Breast epithelium (tissue), 4 donors: ENCODE data around the gene POLA1. TPM values are rescaled to one million over a fixed set of nuclear protein-coding genes. Genes with fewer than 3 reads are reported as not detected.

ENCODE experiments used
- DNase-seq, 2 donors: peaks; one replicate each; pipeline ENCODE4 v3.0.0-alpha.2; 2019; ENCODE audit warnings: low spot score in 2 of 2
- H3K27ac ChIP-seq, 2 donors: fragments of 200-600 bp; sonication (generic) in 1 of 2; one replicate each; pipeline ENCODE4 v1.5.1; 2016 to 2019; ENCODE audit warnings: mild to moderate bottlenecking in 1 of 2
- H3K27me3 ChIP-seq, 2 donors: fragments of 200-600 bp; sonication (generic) in 1 of 2; one replicate each; pipeline versions ENCODE4 v1.5.1 to v1.6.0; 2017 to 2019; ENCODE audit warnings: control low read depth in 1 of 2, mild to moderate bottlenecking in 1 of 2
- H3K36me3 ChIP-seq: fragments of 200-600 bp; one replicate; pipeline ENCODE4 v1.5.1; 2019
- H3K4me1 ChIP-seq, 2 donors: fragments of 200-600 bp; sonication (generic); one replicate each; pipeline ENCODE4 v1.5.1; 2016 to 2019; ENCODE audit warnings: control low read depth in 1 of 2
- H3K4me3 ChIP-seq, 3 donors: fragments of 200-600 bp; sonication (generic); 1 replicate in 2 of 3; 2 replicates in 1 of 3; pipeline ENCODE4 v1.5.1; 2016 to 2019; ENCODE audit warnings: mild to moderate bottlenecking in 3 of 3, moderate library complexity in 2 of 3
- H3K9me3 ChIP-seq, 2 donors: fragments of 200-600 bp; sonication (generic) in 1 of 2; one replicate each; pipeline ENCODE4 v1.5.1; 2016 to 2019; ENCODE audit warnings: control low read depth in 1 of 2
- POLR2A ChIP-seq: fragments of 450-650 bp; IDR thresholded peaks from one replicate; pipeline ENCODE4 v1.6.1; 2016; ENCODE audit warnings: antibody characterized with exemption, mild to moderate bottlenecking, moderate library complexity
- POLR2AphosphoS5 ChIP-seq, 3 donors: sonication (generic); formaldehyde crosslinking; IDR thresholded peaks; one replicate each; pipeline ENCODE4 v1.6.1; 2017; ENCODE audit warnings: antibody characterized with exemption in 3 of 3
- intact Hi-C: fragments of 100-400 bp; cut with DNase I; formaldehyde crosslinking; loops from one replicate; pipeline ENCODE4 v1.15.1; 2023; ENCODE audit warnings: low total_unique reads
- total RNA-seq, 3 donors: library from RNA; depleted of rRNA; stranded (reverse); fragments of >200 nt; gene quantifications; one replicate each; pipeline ENCODE4 v1.1.0, GENCODE V29; 2016
- TF ChIP-seq, protein P1 (sequence below), 3 donors: fragments of 450-650 bp; IDR thresholded peaks; one replicate each; pipeline ENCODE4 v1.5.1; 2016 to 2017; ENCODE audit warnings: antibody characterized with exemption in 3 of 3, mild to moderate bottlenecking in 3 of 3, moderate library complexity in 3 of 3

Gene POLA1
- total RNA-seq, 3 donors from 2014 or later, result 8.2 to 21.8 (median 20.3) TPM

DNA sequence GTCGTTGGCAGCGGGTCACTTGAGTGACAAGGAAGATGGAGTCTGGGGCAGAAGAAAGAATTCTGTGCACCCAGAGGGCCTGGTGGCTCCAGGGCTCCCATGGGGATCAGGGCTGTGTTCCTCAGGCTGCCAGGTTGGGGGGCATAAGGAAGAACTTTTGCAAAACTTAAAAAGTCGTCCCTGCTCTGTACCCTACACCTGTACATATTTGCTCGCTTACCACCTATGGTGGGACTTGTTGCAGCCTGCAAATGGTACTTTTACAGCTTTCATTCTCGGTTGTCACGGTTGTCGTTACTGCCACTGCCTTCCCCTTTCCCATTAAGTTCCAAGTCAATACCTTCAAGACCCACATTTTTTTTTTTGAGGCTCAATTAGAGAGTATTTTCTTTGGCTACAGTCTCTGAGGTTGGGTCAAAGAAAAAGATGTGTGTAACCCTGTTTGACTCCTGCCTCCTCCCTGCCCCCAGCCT, 312.9 kb downstream of the POLA1 start:
- Histone ChIP-seq H3K9me3 (no peaks in the 10 kb centered on the region), H3K4me3 (no peak overlapping the region), H3K27me3 (peaks cover 3 to 99% of the 10 kb centered on the region in 2 donors), H3K4me1 (no peaks in the 10 kb centered on the region), H3K36me3 (no peaks in the 10 kb centered on the region), H3K27ac (no peak overlapping the region)
- no peak for DNase-seq
- intact Hi-C loops, result no loop called here
- TF ChIP-seq, protein P1, sequence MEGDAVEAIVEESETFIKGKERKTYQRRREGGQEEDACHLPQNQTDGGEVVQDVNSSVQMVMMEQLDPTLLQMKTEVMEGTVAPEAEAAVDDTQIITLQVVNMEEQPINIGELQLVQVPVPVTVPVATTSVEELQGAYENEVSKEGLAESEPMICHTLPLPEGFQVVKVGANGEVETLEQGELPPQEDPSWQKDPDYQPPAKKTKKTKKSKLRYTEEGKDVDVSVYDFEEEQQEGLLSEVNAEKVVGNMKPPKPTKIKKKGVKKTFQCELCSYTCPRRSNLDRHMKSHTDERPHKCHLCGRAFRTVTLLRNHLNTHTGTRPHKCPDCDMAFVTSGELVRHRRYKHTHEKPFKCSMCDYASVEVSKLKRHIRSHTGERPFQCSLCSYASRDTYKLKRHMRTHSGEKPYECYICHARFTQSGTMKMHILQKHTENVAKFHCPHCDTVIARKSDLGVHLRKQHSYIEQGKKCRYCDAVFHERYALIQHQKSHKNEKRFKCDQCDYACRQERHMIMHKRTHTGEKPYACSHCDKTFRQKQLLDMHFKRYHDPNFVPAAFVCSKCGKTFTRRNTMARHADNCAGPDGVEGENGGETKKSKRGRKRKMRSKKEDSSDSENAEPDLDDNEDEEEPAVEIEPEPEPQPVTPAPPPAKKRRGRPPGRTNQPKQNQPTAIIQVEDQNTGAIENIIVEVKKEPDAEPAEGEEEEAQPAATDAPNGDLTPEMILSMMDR (IDR thresholded peaks at IDR 0.05), result no peak
- TF ChIP-seq POLR2AphosphoS5 (IDR thresholded peaks at IDR 0.05) (no peak), POLR2A (no peak)

DNA sequence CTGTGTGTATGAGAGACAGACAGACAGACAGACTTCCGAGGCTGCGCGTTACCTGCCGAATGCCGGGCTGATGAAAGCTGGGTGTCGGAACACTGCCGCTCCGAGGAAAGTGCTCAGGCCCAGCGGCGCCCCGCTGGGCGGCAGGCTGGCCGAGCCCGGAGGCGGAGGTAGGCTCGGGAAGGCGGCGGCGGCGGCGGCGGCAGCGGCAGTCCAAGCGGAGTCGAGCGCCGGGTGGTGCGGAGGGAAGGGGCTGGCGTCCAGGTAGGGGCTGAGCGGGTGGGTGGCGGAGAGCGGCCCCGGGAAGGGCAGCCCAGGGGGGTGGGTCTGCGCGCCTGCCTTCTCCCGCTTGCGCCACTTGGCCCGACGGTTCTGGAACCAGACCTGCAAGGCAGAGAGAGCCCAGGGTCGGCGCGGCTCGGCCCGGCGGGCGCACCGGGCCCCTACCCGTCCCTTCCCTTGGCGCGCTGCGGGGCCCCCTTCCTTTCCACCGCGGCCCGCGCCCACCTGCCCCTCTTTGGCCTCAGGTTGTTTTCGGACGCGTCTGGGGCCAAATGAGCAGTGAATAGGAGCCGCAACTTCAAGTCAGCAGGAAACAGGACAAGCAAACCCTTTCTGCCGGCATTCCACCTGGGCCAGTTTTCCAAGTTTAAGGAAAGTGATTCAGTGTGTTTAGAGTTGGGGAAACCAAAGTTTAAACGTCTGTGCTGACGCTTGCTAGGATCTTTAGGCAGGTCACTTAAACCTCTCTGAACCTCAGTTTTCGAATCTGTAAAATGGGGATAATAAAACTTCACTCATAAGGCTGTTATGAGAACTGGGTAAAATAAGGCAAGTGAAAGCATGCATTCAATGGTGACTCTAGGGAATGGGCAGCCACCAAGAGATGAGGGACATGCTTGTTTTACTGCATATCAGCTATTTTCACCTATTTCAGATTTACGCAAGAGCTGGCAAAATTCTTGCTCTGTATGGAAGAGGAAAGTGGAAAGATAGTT, 313.6 kb downstream of the POLA1 start:
- no peak for DNase-seq
- Histone ChIP-seq H3K27ac (no peak overlapping the region), H3K36me3 (no peaks in the 10 kb centered on the region), H3K9me3 (no peaks in the 10 kb centered on the region), H3K4me3 (peak overlapping the region in 1 of 3 donors; percentile 29), H3K27me3 (peaks cover 3 to 99% of the 10 kb centered on the region in 2 donors), H3K4me1 (no peaks in the 10 kb centered on the region)
- intact Hi-C loops, result no loop called here
- TF ChIP-seq POLR2AphosphoS5 (IDR thresholded peaks at IDR 0.05) (no peak), POLR2A (no peak)
- TF ChIP-seq, protein P1 (IDR thresholded peaks at IDR 0.05), result no peak

DNA sequence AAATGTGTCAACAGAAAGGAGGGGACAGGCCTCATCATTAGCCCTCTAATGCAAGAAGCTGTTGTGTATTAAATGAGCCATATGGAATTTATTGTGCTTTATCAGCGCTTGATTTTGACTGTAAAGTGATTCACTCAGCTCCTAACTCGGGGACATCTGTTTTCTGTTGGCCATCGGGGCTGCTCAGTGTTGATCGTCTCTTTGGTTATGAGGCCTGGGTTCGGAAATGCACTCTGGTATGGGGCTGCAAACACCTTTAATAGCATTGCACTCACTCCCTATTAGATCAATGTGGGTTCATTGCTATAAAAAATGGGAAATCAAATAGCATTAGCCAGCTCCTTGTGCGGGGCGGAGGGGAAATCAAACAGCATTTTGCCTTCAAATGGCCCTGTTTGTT, 315.7 kb downstream of the POLA1 start:
- H3K36me3 ChIP-seq, result no peaks in the 10 kb centered on the region
- H3K27ac ChIP-seq, result no peak overlapping the region
- H3K9me3 ChIP-seq, result peaks cover 0 to 4% of the 10 kb centered on the region in 2 donors
- H3K4me1 ChIP-seq, result no peaks in the 10 kb centered on the region
- DNase-seq, result no peak
- TF ChIP-seq POLR2A (no peak), POLR2AphosphoS5 (IDR thresholded peaks at IDR 0.05) (no peak)
- TF ChIP-seq, protein P1 (IDR thresholded peaks at IDR 0.05), result no peak
- peaks cover 3 to 96% of the 10 kb centered on the region in 2 donors for H3K27me3 ChIP-seq
- no peak overlapping the region for H3K4me3 ChIP-seq
- intact Hi-C loops, result no loop called here

DNA sequence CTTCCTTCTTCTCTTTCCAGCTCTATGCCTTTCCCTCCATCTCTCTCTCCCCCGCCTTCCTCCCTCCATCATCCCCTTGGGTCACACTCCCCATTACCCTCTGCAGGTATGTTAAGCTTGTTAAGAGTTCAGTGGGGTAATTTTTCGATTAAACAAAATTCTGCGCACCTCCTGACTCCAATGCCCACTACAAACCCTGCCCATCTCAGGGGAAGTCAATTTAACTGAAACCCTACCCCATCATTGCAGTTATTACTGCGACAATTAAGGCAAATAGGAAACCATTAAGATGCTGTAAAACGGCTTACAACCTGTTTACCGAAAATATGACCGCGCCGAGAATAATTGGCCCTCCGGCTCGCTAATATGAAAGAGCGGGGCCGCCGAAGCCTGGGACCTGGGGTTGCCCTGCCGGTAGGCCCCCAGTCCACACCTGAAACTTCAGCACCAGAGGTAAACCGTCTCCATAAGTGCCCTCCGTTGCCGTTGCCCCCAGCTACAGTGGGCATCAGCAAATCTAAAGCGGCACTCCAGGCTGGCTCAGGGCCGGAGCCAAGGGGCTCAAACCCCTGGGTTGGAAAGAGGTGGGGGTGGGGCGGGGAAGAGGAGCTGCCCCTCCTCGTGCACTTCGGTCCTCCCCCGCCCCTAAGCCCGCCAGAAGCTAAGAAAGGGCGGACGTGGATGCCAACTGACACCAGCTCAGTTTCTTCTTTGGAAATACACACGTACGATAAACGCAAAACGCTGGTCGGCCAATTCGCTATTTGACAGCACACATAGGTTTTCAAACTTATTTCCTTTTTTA, 317.3 kb downstream of the POLA1 start:
- no peak for DNase-seq
- H3K4me1 ChIP-seq, result no peaks in the 10 kb centered on the region
- no peak overlapping the region for H3K27ac ChIP-seq
- H3K9me3 ChIP-seq, result peaks cover 0 to 9% of the 10 kb centered on the region in 2 donors
- TF ChIP-seq POLR2A, result no peak
- intact Hi-C loops, result no loop called here
- no peaks in the 10 kb centered on the region for H3K36me3 ChIP-seq
- H3K27me3 ChIP-seq, result peaks cover 5 to 96% of the 10 kb centered on the region in 2 donors
- no peak overlapping the region for H3K4me3 ChIP-seq

DNA sequence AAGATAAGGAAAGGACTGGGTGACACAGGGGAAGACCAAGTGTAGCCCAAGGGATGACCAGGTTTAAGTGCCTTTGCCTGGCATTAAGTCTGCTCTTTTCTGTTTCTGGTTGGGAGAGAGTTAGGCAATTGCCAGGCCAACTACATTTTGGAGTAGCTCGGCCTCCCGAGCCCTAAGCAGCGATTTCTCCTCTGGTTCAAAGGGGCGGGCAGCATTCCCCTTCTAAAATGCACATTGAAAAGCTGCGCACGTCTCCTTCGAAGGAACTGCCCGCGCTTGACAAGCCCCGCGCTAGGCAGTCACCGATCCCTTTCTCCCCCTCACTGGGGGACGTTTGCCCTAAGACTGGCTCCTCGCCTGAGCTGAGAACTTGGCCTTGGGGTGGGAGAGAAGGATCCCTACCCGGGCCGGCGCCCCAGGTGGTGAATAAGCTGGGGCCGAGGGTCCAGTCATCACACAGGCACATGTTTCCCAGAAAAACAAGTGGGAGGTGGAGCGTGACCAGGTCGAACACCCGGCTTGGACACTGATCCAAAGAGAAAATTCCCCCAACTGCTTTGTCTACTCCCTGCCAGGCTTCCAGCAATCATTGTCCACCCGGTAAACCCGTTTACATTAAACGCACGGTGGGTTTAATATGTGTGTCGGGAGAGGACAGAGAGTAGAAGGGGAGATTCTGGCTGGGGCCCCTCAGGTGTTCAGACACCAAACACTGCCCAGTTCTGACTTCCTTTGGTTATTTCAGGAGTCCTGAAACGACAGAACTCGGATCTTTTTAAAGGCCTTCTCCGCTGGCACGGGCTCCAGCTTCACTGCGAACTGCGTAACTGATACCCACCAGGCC, 318.1 kb downstream of the POLA1 start:
- Histone ChIP-seq H3K27me3 (peaks cover 5 to 96% of the 10 kb centered on the region in 2 donors), H3K4me3 (no peak overlapping the region), H3K4me1 (no peaks in the 10 kb centered on the region), H3K27ac (no peak overlapping the region), H3K36me3 (no peaks in the 10 kb centered on the region), H3K9me3 (peaks cover 0 to 9% of the 10 kb centered on the region in 2 donors)
- DNase-seq, result no peak
- intact Hi-C loops, result no loop called here
- TF ChIP-seq, protein P1 (IDR thresholded peaks at IDR 0.05), result no peak
- no peak for TF ChIP-seq POLR2AphosphoS5 (IDR thresholded peaks at IDR 0.05)
- no peak for TF ChIP-seq POLR2A
